Fibroblast of lung (primary cell): ENCODE measurements around the gene YIPF4.

Experiments used
- CTCF ChIP-seq, 2 donors: IDR thresholded peaks in 1 of 2; conservative IDR thresholded peaks in 1 of 2; 1 replicate in 1 of 2; 2 replicates in 1 of 2; pipeline ENCODE4 v1.5.1; 2011 to 2012; ENCODE audit warnings: low read length in 2 of 2, control low read depth in 1 of 2, inconsistent platforms in 1 of 2, low read depth in 1 of 2, mild to moderate bottlenecking in 1 of 2
- EZH2 ChIP-seq: IDR thresholded peaks from 2 replicates; pipeline ENCODE4 v1.5.1; 2012; ENCODE audit warnings: low read length, control low read depth, mild to moderate bottlenecking; ENCODE audit errors: missing control alignments

- no peak for TF ChIP-seq CTCF (conservative IDR thresholded peaks at IDR 0.05 in 1 of 2, IDR thresholded peaks at IDR 0.05 in 1 of 2; ENCODE audit: low read depth in 1 of 2, low read length in 2 of 2)
- no peak for TF ChIP-seq EZH2
Measured at GRCh38 chr2:32260376-32260775, 17.3 kb upstream of the YIPF4 start.
